ENCODE results near the gene MCEE. TPM values are rescaled to one million over a fixed set of nuclear protein-coding genes. Genes with fewer than 3 reads are reported as not detected.

Gene MCEE
- total RNA-seq, 1 experiment from 2014 or later: 16.2 TPM

DNA sequence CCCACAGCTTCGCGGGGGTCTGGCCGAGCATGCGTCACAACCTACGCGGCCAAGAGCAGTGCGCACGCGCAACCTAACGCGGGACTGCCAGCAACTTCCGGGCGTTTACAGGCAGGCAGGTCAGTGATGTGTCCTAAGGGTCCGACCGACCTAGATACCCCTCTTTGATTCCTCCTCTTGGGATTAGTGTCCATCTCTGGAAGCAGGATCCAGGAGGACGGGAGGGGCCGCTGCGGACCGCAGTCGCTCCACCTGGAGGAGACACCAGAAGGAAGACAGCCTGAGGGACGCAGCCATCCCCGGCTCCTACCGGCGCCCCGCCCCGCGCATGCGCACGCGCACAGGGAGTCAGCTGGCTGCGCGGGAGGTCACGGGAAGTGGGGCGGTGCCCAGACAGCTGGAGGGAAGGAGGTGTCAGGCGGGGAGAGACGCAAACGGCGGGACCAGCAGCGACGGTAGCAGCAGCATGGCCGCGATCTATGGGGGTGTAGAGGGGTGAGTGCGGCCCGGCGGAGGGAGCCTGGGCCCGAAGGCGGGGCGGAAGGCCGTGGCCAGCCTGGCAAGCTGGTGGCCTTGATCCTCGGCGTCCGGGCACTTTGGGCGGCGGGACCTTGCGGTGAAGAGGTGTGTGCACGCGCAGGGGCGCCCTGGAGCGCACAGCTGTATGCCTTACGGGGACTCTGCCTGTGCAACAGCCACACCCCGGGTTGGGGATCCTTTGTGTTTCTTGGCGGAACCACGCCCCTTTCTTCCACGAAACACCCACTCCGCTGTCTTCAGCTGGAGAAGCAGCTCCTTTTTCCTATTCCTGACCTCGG lies 61.6 kb downstream of the MCEE start, which contains the start of gene NAGK:
Gene NAGK (plus strand): TSS at position 431 of the 818 bp plus-strand sequence. CDS start 36 bp downstream, at position 467.
- Mint-ChIP-seq H3K36me3 (ENCODE audit: insufficient read depth, unreplicated experiment) (peaks cover 25% of the 10 kb centered on the region), H3K9me3 (ENCODE audit: low read depth, unreplicated experiment) (no peaks in the 10 kb centered on the region), H3K4me3 (ENCODE audit: low read depth, unreplicated experiment) (peak within 1 kb of the TSS; percentile 97), H3K27me3 (ENCODE audit: unreplicated experiment) (peaks cover 20% of the 10 kb centered on the region), H3K27ac (ENCODE audit: unreplicated experiment) (peak within 1 kb of the TSS; percentile 90), H3K4me1 (ENCODE audit: low read depth, unreplicated experiment) (peaks cover 31% of the 10 kb centered on the region)
- BruUV-seq (replicated peaks): no TSS peak
- intact Hi-C loops (cut with micrococcal nuclease; ENCODE audit: unreplicated experiment): loop anchor here (1.0 kb wide), 1 partner anchor 45 kb away; no protein-coding TSS in a partner anchor
- TF ChIP-seq, protein P1, sequence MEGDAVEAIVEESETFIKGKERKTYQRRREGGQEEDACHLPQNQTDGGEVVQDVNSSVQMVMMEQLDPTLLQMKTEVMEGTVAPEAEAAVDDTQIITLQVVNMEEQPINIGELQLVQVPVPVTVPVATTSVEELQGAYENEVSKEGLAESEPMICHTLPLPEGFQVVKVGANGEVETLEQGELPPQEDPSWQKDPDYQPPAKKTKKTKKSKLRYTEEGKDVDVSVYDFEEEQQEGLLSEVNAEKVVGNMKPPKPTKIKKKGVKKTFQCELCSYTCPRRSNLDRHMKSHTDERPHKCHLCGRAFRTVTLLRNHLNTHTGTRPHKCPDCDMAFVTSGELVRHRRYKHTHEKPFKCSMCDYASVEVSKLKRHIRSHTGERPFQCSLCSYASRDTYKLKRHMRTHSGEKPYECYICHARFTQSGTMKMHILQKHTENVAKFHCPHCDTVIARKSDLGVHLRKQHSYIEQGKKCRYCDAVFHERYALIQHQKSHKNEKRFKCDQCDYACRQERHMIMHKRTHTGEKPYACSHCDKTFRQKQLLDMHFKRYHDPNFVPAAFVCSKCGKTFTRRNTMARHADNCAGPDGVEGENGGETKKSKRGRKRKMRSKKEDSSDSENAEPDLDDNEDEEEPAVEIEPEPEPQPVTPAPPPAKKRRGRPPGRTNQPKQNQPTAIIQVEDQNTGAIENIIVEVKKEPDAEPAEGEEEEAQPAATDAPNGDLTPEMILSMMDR (IDR thresholded peaks at IDR 0.05; ENCODE audit: unreplicated experiment): no peak
- peak; percentile 98 for DNase-seq
- CTCF ChIA-PET: interaction anchor here (0.5 to 4.1 kb wide), 4 partner anchors 19 to 206 kb away, joined by 3 to 32 read pairs (median 16); partner anchors contain the start of gene PAIP2B

DNA sequence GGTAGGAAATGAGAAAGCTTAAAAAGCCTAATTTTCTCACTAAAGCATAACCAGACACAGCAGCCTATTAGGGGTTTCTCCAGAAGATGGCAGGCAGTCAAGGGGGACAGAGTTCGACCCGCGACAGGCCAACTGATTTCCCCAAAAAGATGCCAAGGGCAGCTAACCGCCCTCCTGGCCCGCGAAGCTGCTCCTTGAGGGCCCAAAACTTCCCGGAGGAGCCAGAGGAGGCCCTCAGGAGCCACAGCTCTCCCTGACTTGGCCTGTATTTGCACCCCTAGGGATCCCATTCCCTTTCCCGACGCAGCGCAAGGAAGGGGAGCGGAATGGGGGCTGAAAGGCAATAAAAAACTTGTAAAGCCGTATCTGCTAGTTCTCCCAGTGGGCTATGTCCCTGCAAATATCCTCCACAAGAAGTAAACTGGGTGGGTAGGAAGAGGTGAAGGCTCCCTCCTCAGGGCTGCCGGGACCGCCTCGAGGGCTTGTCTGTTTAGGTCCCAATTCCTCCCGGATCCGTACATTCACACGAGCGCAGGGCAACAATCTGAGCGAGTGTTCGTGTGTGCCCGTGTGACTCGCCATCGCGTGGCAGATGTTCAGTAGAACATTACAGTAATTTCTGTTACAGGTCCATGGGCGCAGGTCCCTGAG lies 62.3 kb downstream of the MCEE start:
- intact Hi-C loops (cut with micrococcal nuclease; ENCODE audit: unreplicated experiment): loop anchor here (1.0 kb wide), 1 partner anchor 44 kb away; no protein-coding TSS in a partner anchor
- H3K27me3 Mint-ChIP-seq (ENCODE audit: unreplicated experiment): peaks cover 27% of the 10 kb centered on the region
- TSS peak; percentile 92 for BruUV-seq (replicated peaks)

DNA sequence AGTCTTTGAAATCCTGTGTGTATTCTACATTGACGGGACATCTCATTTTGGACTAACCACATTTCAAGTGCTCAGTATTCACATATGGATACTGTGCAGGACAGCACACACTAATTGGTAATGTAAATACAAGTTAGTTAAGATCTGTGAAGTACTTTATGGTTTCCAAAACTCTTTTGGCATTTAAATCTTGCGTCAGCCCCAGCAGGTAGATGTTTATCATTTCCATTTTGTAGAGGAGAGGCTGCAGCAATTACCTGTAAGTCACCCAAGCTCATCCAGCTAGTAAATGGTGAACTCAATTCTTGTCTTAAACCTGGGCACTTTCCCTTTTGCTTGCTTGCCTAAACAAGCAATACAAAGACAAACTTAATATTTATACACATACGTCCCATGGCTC lies 63.2 kb downstream of the MCEE start:
- Mint-ChIP-seq H3K4me3 (ENCODE audit: low read depth, unreplicated experiment) (no peak overlapping the region), H3K4me1 (ENCODE audit: low read depth, unreplicated experiment) (peaks cover 27% of the 10 kb centered on the region), H3K27me3 (ENCODE audit: unreplicated experiment) (peaks cover 28% of the 10 kb centered on the region), H3K9me3 (ENCODE audit: low read depth, unreplicated experiment) (no peaks in the 10 kb centered on the region), H3K36me3 (ENCODE audit: insufficient read depth, unreplicated experiment) (peaks cover 23% of the 10 kb centered on the region), H3K27ac (ENCODE audit: unreplicated experiment) (no peak overlapping the region)
- no TSS peak for BruUV-seq (replicated peaks)
- intact Hi-C loops (cut with micrococcal nuclease; ENCODE audit: unreplicated experiment): no loop called here
- TF ChIP-seq, protein P1 (IDR thresholded peaks at IDR 0.05; ENCODE audit: unreplicated experiment): no peak
- DNase-seq: no peak
- CTCF ChIA-PET: interaction anchor here (4.1 kb wide), 1 partner anchor 17 kb away, joined by 27 read pairs; no protein-coding TSS in a partner anchor

More for the DNA sequence above, 62.3 kb downstream of the MCEE start:
- Mint-ChIP-seq H3K27ac (ENCODE audit: unreplicated experiment) (peak overlapping the region; percentile 90), H3K36me3 (ENCODE audit: insufficient read depth, unreplicated experiment) (peaks cover 23% of the 10 kb centered on the region), H3K4me1 (ENCODE audit: low read depth, unreplicated experiment) (peaks cover 31% of the 10 kb centered on the region), H3K4me3 (ENCODE audit: low read depth, unreplicated experiment) (peak overlapping the region; percentile 97), H3K9me3 (ENCODE audit: low read depth, unreplicated experiment) (no peaks in the 10 kb centered on the region)
- DNase-seq: no peak
- CTCF ChIA-PET: interaction anchor here (0.8 to 4.1 kb wide), 3 partner anchors 18 to 159 kb away, joined by 4 to 32 read pairs (median 27); partner anchors contain the start of gene PAIP2B
- TF ChIP-seq, protein P1 (IDR thresholded peaks at IDR 0.05; ENCODE audit: unreplicated experiment): no peak

DNA sequence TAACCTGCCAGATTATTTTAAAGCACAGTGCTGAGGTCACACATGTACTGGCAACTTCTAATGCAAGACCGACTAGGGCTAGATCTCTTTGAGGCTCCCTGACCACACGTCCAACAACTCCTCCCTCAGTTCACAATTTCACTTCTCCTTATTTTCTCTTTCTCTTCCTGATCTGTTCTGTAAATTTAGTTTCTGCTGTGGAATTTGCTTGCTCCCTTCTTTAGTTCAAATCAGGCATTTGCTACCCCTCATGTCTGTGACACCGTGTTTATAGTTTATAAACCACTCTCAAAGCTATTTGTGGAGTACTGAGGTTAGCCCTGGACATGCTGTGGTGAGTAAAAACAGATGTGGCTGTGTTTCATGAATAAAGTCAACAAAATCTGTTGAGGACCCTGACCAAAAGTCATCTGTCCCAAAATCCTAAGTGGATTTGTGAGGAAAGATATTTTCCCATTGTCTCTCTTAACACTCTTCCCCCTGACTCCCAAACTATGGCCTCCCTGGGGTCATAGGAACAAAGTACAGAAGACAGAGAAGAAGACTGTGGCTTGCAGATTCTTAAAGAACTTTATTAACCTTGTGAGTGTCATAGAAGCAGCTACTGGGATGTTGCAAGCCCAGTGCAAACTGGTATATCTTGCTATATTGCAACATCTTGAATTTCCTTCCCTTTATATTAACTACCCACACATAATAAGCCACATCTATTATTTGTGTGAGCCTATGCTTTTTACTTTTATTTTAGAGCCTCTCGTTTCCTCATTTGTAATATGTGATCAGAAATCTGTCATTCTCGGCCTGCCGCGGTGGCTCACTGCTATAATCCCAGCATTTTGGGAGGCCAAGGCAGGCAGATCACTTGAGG lies 65.0 kb downstream of the MCEE start:
- DNase-seq: no peak
- Mint-ChIP-seq H3K4me1 (ENCODE audit: low read depth, unreplicated experiment) (peaks cover 8% of the 10 kb centered on the region), H3K27ac (ENCODE audit: unreplicated experiment) (no peak overlapping the region), H3K9me3 (ENCODE audit: low read depth, unreplicated experiment) (no peaks in the 10 kb centered on the region), H3K36me3 (ENCODE audit: insufficient read depth, unreplicated experiment) (peaks cover 23% of the 10 kb centered on the region), H3K27me3 (ENCODE audit: unreplicated experiment) (peaks cover 43% of the 10 kb centered on the region), H3K4me3 (ENCODE audit: low read depth, unreplicated experiment) (no peak overlapping the region)
- CTCF ChIA-PET: no interaction called here
- TF ChIP-seq, protein P1 (IDR thresholded peaks at IDR 0.05; ENCODE audit: unreplicated experiment): no peak
- intact Hi-C loops (cut with micrococcal nuclease; ENCODE audit: unreplicated experiment): no loop called here
- no TSS peak for BruUV-seq (replicated peaks)

All from Calu3 (cell line).